A673 (cell line): ENCODE data around the gene FGFR3. TPM values are rescaled to one million over a fixed set of nuclear protein-coding genes. Genes with fewer than 3 reads are reported as not detected.
A peak's percentile ranks its signal among the peaks of the same experiment; 100 is the strongest.

Experiments
- BruUV-seq: library from RNA; stranded (reverse); fragments of 400-500 nt; replicated peaks from 2 replicates; lab custom pipeline; 2021; lab: Mats Ljungman, UMichigan
- CTCF ChIA-PET: fragments of 300-600 bp; sonication (Branson Sonifier 250); formaldehyde crosslinking; loops from one replicate; lab custom pipeline; 2022; ENCODE audit warnings: antibody characterized with exemption; lab: Charles Lee
- POLR2A ChIA-PET: fragments of 300-600 bp; sonication (Branson Sonifier 250); formaldehyde crosslinking; loops from one replicate; lab custom pipeline; 2022; ENCODE audit warnings: antibody characterized with exemption; ENCODE audit not compliant: low non-redundant PET; lab: Charles Lee
- DNase-seq: peaks from one replicate; pipeline ENCODE4 v3.0.0-alpha.2; 2015; ENCODE audit warnings: low spot score
- H3K27ac ChIP-seq: fragments of 200-600 bp; sonication (generic); 2 replicates; pipeline ENCODE4 v1.5.1; 2016; ENCODE audit warnings: mixed run types, low read depth, mild to moderate bottlenecking, mixed read lengths, antibody characterized with exemption, low read length; ENCODE audit not compliant: poor library complexity, severe bottlenecking
- H3K27me3 ChIP-seq: fragments of 200-600 bp; sonication (generic); replicated peaks from 2 replicates; pipeline ENCODE4 v1.6.1; 2017; ENCODE audit warnings: mixed run types, low read depth, mild to moderate bottlenecking, mixed read lengths, antibody characterized with exemption, low read length; ENCODE audit not compliant: insufficient read depth, poor library complexity
- H3K36me3 ChIP-seq: fragments of 200-600 bp; sonication (generic); 2 replicates; pipeline ENCODE4 v1.6.1; 2016; ENCODE audit warnings: mixed run types, mild to moderate bottlenecking, mixed read lengths, antibody characterized with exemption, low read length; ENCODE audit not compliant: insufficient read depth, poor library complexity, severe bottlenecking
- H3K4me1 ChIP-seq: fragments of 200-600 bp; sonication (generic); 2 replicates; pipeline ENCODE4 v1.6.1; 2017; ENCODE audit warnings: mixed run types, mild to moderate bottlenecking, mixed read lengths, antibody characterized with exemption, low read length; ENCODE audit not compliant: insufficient read depth, poor library complexity, severe bottlenecking
- H3K4me3 ChIP-seq: fragments of 200-600 bp; sonication (generic); 2 replicates; pipeline ENCODE4 v1.5.1; 2016; ENCODE audit warnings: low read depth, mixed run types, mild to moderate bottlenecking, mixed read lengths, low read length; ENCODE audit not compliant: poor library complexity, severe bottlenecking
- H3K9me3 ChIP-seq: fragments of 200-600 bp; sonication (generic); 2 replicates; pipeline ENCODE4 v1.6.1; 2016; ENCODE audit warnings: mixed run types, low read depth, mild to moderate bottlenecking, mixed read lengths, antibody characterized with exemption, low read length; ENCODE audit not compliant: poor library complexity, severe bottlenecking
- CTCF ChIP-seq: fragments of 300-800, 200-600 bp; sonication (generic); conservative IDR thresholded peaks from 2 replicates; pipeline ENCODE4 v1.5.1; 2017; ENCODE audit warnings: low read depth, mild to moderate bottlenecking, antibody characterized with exemption, low read length, moderate library complexity, mixed read lengths
- EZH2 ChIP-seq: fragments of 200-600 bp; sonication (generic); IDR thresholded peaks from 2 replicates; pipeline ENCODE4 v1.6.1; 2017; ENCODE audit warnings: borderline replicate concordance, low read depth, mild to moderate bottlenecking, mixed read lengths, antibody characterized with exemption, low read length; ENCODE audit not compliant: poor library complexity, severe bottlenecking
- intact Hi-C: fragments of 100-400 bp; cut with micrococcal nuclease; formaldehyde crosslinking; loops from one replicate; pipeline ENCODE4 v1.10.0; 2022; ENCODE audit not compliant: unreplicated experiment
- total RNA-seq: library from RNA; stranded (reverse); gene quantifications from 2 replicates; pipeline ENCODE4 v1.2.3, GENCODE V29; 2021

FGFR3 gene
- total RNA-seq, 1 experiment from 2014 or later, result 5.5 TPM

DNA sequence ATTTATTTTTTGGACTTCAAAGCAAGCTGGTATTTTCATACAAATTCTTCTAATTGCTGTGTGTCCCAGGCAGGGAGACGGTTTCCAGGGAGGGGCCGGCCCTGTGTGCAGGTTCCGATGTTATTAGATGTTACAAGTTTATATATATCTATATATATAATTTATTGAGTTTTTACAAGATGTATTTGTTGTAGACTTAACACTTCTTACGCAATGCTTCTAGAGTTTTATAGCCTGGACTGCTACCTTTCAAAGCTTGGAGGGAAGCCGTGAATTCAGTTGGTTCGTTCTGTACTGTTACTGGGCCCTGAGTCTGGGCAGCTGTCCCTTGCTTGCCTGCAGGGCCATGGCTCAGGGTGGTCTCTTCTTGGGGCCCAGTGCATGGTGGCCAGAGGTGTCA is 15.3 kb downstream of the FGFR3 start:
- ChIA-PET CTCF (no interaction called here), POLR2A (interaction anchor here (0.6 kb wide), 1 partner anchor 20 kb away, joined by 5 read pairs; no protein-coding TSS in a partner anchor)
- no peak for TF ChIP-seq CTCF
- no peak for TF ChIP-seq EZH2
- intact Hi-C loops, result no loop called here
- H3K4me3 ChIP-seq, result no peak overlapping the region
- H3K4me1 ChIP-seq, result no peaks in the 10 kb centered on the region
- H3K36me3 ChIP-seq, result peaks cover 3% of the 10 kb centered on the region
- no TSS peak for BruUV-seq
- H3K27ac ChIP-seq, result no peak overlapping the region
- no peaks in the 10 kb centered on the region for H3K9me3 ChIP-seq
- DNase-seq, result no peak
- H3K27me3 ChIP-seq, result no peaks in the 10 kb centered on the region

GRCh38 chr4:1808851-1809753 is 16.0 kb downstream of the FGFR3 start:
- Histone ChIP-seq H3K27me3 (no peaks in the 10 kb centered on the region), H3K4me3 (no peak overlapping the region), H3K27ac (no peak overlapping the region), H3K36me3 (peaks cover 10% of the 10 kb centered on the region), H3K4me1 (no peaks in the 10 kb centered on the region), H3K9me3 (no peaks in the 10 kb centered on the region)
- ChIA-PET CTCF (interaction anchor here (1.2 kb wide), 1 partner anchor 61 kb away, joined by 8 read pairs; no protein-coding TSS in a partner anchor), POLR2A (no interaction called here)
- TF ChIP-seq EZH2 (no peak), CTCF (no peak)
- intact Hi-C loops, result no loop called here
- no peak for DNase-seq
- no TSS peak for BruUV-seq

DNA sequence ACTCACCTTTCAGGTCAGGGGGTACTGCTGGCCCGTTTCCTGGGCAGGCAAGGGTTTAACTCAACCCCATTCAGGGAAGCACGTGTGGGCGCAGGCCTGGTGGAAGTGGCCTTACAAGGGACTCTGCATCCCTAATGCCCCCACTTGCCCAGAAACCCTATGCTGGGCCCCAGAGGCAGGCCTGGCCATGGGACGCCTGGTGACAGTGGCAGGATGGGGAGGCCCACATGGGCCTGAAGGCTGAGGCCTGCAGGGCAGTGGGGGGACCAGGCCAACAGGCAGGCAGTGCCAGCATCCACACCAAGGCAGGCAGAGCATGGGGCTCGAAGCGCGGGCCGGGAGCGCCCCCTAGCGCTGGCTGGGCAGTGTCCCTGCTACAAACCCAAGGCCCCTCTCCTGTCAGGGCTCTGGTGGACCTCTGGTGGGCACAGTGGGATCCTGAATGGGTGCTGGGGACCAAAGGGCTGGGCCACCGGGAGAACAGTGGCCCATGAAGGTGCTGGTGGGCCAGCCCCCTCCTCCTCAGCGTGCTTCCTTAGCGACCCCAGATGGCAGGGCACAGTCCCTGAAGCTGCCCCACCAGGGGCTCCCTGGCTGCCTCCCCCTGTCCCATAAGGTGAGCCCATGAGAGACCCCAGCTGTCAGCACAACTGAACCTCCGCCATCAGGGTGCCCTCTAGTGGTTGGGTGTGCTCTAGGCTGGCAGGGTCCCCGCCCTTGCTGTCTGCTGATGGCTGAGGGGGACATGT is 16.8 kb downstream of the FGFR3 start:
- Histone ChIP-seq H3K4me3 (no peak overlapping the region), H3K36me3 (peaks cover 17% of the 10 kb centered on the region), H3K27ac (no peak overlapping the region), H3K9me3 (no peaks in the 10 kb centered on the region), H3K4me1 (no peaks in the 10 kb centered on the region), H3K27me3 (no peaks in the 10 kb centered on the region)
- peak; percentile 81 for DNase-seq
- no TSS peak for BruUV-seq
- peak; percentile 95 for TF ChIP-seq CTCF
- TF ChIP-seq EZH2, result no peak
- CTCF ChIA-PET, result interaction anchor here (1.2 kb wide), 1 partner anchor 62 kb away, joined by 8 read pairs; no protein-coding TSS in a partner anchor
- intact Hi-C loops, result loop anchor here (1.0 to 5.0 kb wide), 2 partner anchors 64 to 87 kb away; no protein-coding TSS in a partner anchor
- POLR2A ChIA-PET, result no interaction called here
